Head of caudate nucleus (tissue), 42 donors: ENCODE measurements around the gene CMIP.

Source experiments
- DNase-seq, 42 donors: peaks; one replicate each; pipeline versions ENCODE4 v3.0.0 to v3.0.0-alpha.2; 2020 to 2021; ENCODE audit warnings: mixed read lengths in 7 of 42
- intact Hi-C: fragments of 100-400 bp; cut with DNase I; formaldehyde crosslinking; loops from one replicate; pipeline ENCODE4 v1.15.0; 2022

CMIP gene

GRCh38 chr16:81661082-81661481 lies 216.5 kb downstream of the CMIP start:
- peak; percentile 49 to 92 (median 76) for DNase-seq
- intact Hi-C loops = no loop called here

- no peak for DNase-seq
- intact Hi-C loops = no loop called here
Measured at GRCh38 chr16:81664153-81664552, 219.5 kb downstream of the CMIP start.

- intact Hi-C loops = no loop called here
- DNase-seq = no peak
Measured at GRCh38 chr16:81665588-81665987, 221.0 kb downstream of the CMIP start.

- intact Hi-C loops = no loop called here
Measured at GRCh38 chr16:81666113-81666512, 221.5 kb downstream of the CMIP start.

GRCh38 chr16:81668243-81669097 lies 223.9 kb downstream of the CMIP start:
- no peak for DNase-seq
- intact Hi-C loops = no loop called here

More at GRCh38 chr16:81666113-81666512, 221.5 kb downstream of the CMIP start:
- DNase-seq = no peak

GRCh38 chr16:81669473-81670350 lies 225.1 kb downstream of the CMIP start:
- intact Hi-C loops = no loop called here

GRCh38 chr16:81671738-81672597 lies 227.4 kb downstream of the CMIP start:
- intact Hi-C loops = no loop called here
- DNase-seq = no peak

More at GRCh38 chr16:81669473-81670350, 225.1 kb downstream of the CMIP start:
- DNase-seq = no peak

- intact Hi-C loops = no loop called here
- DNase-seq = no peak
Measured at GRCh38 chr16:81673432-81673831, 228.8 kb downstream of the CMIP start.

GRCh38 chr16:81675662-81676061 lies 231.1 kb downstream of the CMIP start:
- no peak for DNase-seq
- intact Hi-C loops = no loop called here

- no peak for DNase-seq
- intact Hi-C loops = no loop called here
Measured at GRCh38 chr16:81676066-81676882, 231.7 kb downstream of the CMIP start.

- intact Hi-C loops = no loop called here
- no peak for DNase-seq
Measured at GRCh38 chr16:81676883-81677737, 232.5 kb downstream of the CMIP start.

GRCh38 chr16:81678326-81679095 lies 233.9 kb downstream of the CMIP start:
- intact Hi-C loops = no loop called here
- no peak for DNase-seq

GRCh38 chr16:81679721-81680430 lies 235.3 kb downstream of the CMIP start:
- DNase-seq = no peak
- intact Hi-C loops = no loop called here

- DNase-seq = no peak
- intact Hi-C loops = no loop called here
Measured at GRCh38 chr16:81680444-81681275, 236.1 kb downstream of the CMIP start.

- DNase-seq = no peak
- intact Hi-C loops = no loop called here
Measured at GRCh38 chr16:81681311-81681710, 236.7 kb downstream of the CMIP start.
